ENCODE data around the gene SHLD1. TPM values are rescaled to one million over a fixed set of nuclear protein-coding genes. Genes with fewer than 3 reads are reported as not detected.

The SHLD1 gene
- total RNA-seq, 1 donor from 2014 or later, result 3.1 TPM

DNA sequence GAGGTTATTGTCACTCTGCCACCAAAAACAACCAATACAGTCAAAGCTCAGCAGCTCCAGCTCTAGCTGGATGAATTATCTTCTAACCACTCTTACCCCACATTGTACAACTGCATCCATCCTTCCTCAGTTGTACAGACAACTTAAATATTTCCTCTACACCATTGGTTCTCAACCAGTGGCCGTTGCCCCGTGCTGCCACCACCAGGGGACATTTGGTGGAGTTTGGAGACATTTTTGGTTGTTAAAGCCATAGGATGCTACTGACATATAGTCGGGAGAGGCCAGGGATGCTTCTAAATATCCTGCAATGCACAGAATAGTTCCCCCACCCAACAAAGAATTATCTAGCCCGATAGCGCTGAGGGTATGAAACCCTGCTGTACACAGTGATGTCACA lies 59.3 kb downstream of the SHLD1 start:
- H3K27me3 Mint-ChIP-seq (ENCODE audit: low read depth), result no peaks in the 10 kb centered on the region
- peaks cover 1% of the 10 kb centered on the region for H3K36me3 Mint-ChIP-seq (ENCODE audit: low read depth)
- no peak overlapping the region for H3K27ac Mint-ChIP-seq (ENCODE audit: unreplicated experiment)
- TF ChIP-seq, protein P1, sequence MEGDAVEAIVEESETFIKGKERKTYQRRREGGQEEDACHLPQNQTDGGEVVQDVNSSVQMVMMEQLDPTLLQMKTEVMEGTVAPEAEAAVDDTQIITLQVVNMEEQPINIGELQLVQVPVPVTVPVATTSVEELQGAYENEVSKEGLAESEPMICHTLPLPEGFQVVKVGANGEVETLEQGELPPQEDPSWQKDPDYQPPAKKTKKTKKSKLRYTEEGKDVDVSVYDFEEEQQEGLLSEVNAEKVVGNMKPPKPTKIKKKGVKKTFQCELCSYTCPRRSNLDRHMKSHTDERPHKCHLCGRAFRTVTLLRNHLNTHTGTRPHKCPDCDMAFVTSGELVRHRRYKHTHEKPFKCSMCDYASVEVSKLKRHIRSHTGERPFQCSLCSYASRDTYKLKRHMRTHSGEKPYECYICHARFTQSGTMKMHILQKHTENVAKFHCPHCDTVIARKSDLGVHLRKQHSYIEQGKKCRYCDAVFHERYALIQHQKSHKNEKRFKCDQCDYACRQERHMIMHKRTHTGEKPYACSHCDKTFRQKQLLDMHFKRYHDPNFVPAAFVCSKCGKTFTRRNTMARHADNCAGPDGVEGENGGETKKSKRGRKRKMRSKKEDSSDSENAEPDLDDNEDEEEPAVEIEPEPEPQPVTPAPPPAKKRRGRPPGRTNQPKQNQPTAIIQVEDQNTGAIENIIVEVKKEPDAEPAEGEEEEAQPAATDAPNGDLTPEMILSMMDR (IDR thresholded peaks at IDR 0.05), result no peak
- no peaks in the 10 kb centered on the region for H3K9me3 Mint-ChIP-seq (ENCODE audit: low read depth)
- DNase-seq (ENCODE audit: low spot score), result no peak
- H3K4me1 Mint-ChIP-seq (ENCODE audit: low read depth), result peaks cover 5% of the 10 kb centered on the region
- no peak overlapping the region for H3K4me3 Mint-ChIP-seq (ENCODE audit: unreplicated experiment)

DNA sequence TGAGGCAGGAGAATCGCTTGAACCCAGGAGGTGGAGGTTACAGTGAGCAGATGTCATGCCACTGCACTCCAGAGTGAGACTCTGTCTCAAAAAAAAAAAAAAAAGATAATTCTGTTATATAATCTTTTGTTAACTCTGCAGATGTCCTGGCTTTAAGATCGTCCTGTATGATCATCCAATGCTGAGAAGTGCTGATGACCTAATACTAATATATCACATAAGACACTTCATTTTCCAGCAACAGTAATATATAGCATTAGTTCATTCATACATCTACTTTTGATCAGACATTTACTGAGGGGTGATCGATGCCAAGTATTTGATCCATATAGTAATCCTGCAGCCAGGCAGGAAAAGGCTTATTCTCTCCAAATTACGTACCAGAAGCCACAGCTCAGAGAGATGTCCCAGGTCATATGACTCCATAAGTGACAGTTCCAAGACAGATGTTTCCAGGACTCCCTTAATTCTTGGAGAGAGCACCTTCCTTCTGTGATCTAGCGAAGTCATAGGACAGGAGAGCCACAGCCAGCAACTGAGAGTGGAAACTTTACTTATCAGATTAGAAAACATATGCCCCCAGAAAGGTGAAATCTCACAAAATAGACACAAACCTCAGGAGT lies 60.7 kb downstream of the SHLD1 start:
- Mint-ChIP-seq H3K4me3 (ENCODE audit: unreplicated experiment) (no peak overlapping the region), H3K27me3 (ENCODE audit: low read depth) (no peaks in the 10 kb centered on the region), H3K9me3 (ENCODE audit: low read depth) (no peaks in the 10 kb centered on the region), H3K4me1 (ENCODE audit: low read depth) (no peaks in the 10 kb centered on the region), H3K27ac (ENCODE audit: unreplicated experiment) (no peak overlapping the region), H3K36me3 (ENCODE audit: low read depth) (peaks cover 1% of the 10 kb centered on the region)
- no peak for DNase-seq (ENCODE audit: low spot score)
- TF ChIP-seq, protein P1 (IDR thresholded peaks at IDR 0.05), result no peak

DNA sequence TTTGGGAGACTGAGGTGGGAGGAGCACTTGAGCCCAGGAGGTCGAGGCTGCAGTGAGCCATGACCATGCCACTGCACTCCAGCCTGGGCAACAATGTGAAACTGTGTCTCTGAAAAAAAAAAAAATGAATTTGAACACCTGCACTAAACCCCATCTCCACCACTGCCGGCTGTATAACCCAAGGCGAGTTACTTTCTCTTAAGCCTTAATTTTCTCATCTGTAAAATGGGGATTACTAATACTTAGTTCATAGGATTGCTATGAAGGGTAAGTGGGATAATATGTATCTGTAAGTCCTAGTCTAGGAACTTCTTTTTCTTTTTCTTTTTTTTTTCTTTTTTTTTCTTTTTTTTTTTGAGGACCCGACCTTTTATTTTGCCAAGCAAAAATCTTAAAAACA lies 61.5 kb downstream of the SHLD1 start:
- Mint-ChIP-seq H3K4me1 (ENCODE audit: low read depth) (no peaks in the 10 kb centered on the region), H3K4me3 (ENCODE audit: unreplicated experiment) (no peak overlapping the region), H3K27ac (ENCODE audit: unreplicated experiment) (no peak overlapping the region), H3K27me3 (ENCODE audit: low read depth) (no peaks in the 10 kb centered on the region), H3K9me3 (ENCODE audit: low read depth) (no peaks in the 10 kb centered on the region), H3K36me3 (ENCODE audit: low read depth) (peaks cover 1% of the 10 kb centered on the region)
- TF ChIP-seq, protein P1 (IDR thresholded peaks at IDR 0.05), result no peak
- DNase-seq (ENCODE audit: low spot score), result no peak

DNA sequence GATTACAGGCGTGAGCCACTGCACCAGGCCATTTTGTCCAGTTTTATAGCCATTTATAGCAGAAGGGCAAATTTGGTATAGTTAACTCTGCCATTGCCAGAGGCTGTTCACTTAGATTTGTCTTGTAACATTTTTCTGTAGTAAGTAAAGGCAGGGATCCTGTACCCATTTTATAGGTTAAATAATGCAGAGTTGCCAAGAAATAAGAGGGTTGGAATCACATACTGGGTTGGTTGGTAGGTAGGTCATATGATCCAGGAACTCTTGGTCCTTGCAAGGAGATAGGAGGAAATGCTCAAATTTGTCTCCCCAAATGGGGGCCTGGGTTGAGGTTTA lies 68.1 kb downstream of the SHLD1 start:
- Mint-ChIP-seq H3K27me3 (ENCODE audit: low read depth) (no peaks in the 10 kb centered on the region), H3K36me3 (ENCODE audit: low read depth) (no peaks in the 10 kb centered on the region), H3K4me1 (ENCODE audit: low read depth) (peaks cover 2% of the 10 kb centered on the region), H3K27ac (ENCODE audit: unreplicated experiment) (no peak overlapping the region), H3K4me3 (ENCODE audit: unreplicated experiment) (no peak overlapping the region), H3K9me3 (ENCODE audit: low read depth) (no peaks in the 10 kb centered on the region)
- no peak for DNase-seq (ENCODE audit: low spot score)
- TF ChIP-seq, protein P1 (IDR thresholded peaks at IDR 0.05), result no peak

DNA sequence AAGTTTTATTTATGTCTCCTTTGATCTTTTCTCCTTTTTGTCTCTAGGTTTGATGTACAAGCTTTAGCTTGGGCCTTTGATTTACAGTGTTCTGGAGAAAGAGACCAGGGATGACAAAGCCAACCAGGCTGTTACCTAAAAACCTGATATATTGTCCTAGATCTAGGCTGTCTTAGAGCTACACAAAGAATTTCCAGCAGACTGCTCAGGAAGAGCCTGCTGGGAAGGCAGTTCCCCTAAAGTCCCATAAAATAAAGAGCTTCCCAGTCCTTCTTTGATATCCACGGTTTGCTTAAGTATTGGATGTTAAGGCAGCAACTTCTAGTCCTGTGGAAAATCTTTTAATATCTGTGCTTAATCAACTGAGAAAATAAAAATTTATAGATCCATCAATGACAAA lies 70.5 kb downstream of the SHLD1 start:
- Mint-ChIP-seq H3K27ac (ENCODE audit: unreplicated experiment) (no peak overlapping the region), H3K36me3 (ENCODE audit: low read depth) (peaks cover 3% of the 10 kb centered on the region), H3K4me3 (ENCODE audit: unreplicated experiment) (no peak overlapping the region), H3K27me3 (ENCODE audit: low read depth) (no peaks in the 10 kb centered on the region), H3K4me1 (ENCODE audit: low read depth) (peaks cover 2% of the 10 kb centered on the region), H3K9me3 (ENCODE audit: low read depth) (no peaks in the 10 kb centered on the region)
- TF ChIP-seq, protein P1 (IDR thresholded peaks at IDR 0.05), result no peak
- no peak for DNase-seq (ENCODE audit: low spot score)
